Hepatocyte (in vitro differentiated cells): ENCODE data around the gene TTC32.

ENCODE experiments used
- CTCF ChIP-seq: fragments of 200-600 bp; sonication (generic); IDR thresholded peaks from 2 replicates; pipeline ENCODE4 v1.5.1; 2016; ENCODE audit warnings: antibody characterized with exemption, mild to moderate bottlenecking; ENCODE audit not compliant: poor library complexity
- EZH2phosphoT487 ChIP-seq: fragments of 200-600 bp; sonication (generic); IDR thresholded peaks from one replicate; pipeline ENCODE4 v1.6.1; 2018; ENCODE audit warnings: antibody characterized with exemption, mild to moderate bottlenecking, low read depth, moderate library complexity; ENCODE audit not compliant: unreplicated experiment, severe bottlenecking

GRCh38 chr2:19942199-19942598 is 40.4 kb upstream of the TTC32 start:
- TF ChIP-seq CTCF (no peak), EZH2phosphoT487 (no peak)
